ENCODE results near the gene XPO6.
A peak's percentile ranks its signal among the peaks of the same experiment; 100 is the strongest.

The XPO6 gene

GRCh38 chr16:28182801-28183200 is 29.0 kb downstream of the XPO6 start:
- DNase-seq, result no peak

- no peak for DNase-seq
Measured at GRCh38 chr16:28182183-28182582, 29.6 kb downstream of the XPO6 start.

- no peak for DNase-seq
Measured at GRCh38 chr16:28181515-28181914, 30.2 kb downstream of the XPO6 start.

- DNase-seq, result no peak
Measured at GRCh38 chr16:28180655-28181460, 30.9 kb downstream of the XPO6 start.

- no peak for DNase-seq
Measured at GRCh38 chr16:28179354-28179753, 32.4 kb downstream of the XPO6 start.

- DNase-seq, result no peak
Measured at GRCh38 chr16:28175715-28176114, 36.0 kb downstream of the XPO6 start.

GRCh38 chr16:28172336-28172735 is 39.4 kb downstream of the XPO6 start:
- no peak for DNase-seq

- no peak for DNase-seq
Measured at GRCh38 chr16:28171816-28172215, 39.9 kb downstream of the XPO6 start.

- DNase-seq, result no peak
Measured at GRCh38 chr16:28168991-28169554, 42.7 kb downstream of the XPO6 start.

- DNase-seq, result no peak
Measured at GRCh38 chr16:28167730-28168129, 44.0 kb downstream of the XPO6 start.

GRCh38 chr16:28167221-28167620 is 44.5 kb downstream of the XPO6 start:
- no peak for DNase-seq

GRCh38 chr16:28166394-28167208 is 45.2 kb downstream of the XPO6 start:
- DNase-seq, result no peak

GRCh38 chr16:28165598-28165997 is 46.2 kb downstream of the XPO6 start:
- DNase-seq, result no peak

GRCh38 chr16:28164140-28164539 is 47.6 kb downstream of the XPO6 start:
- no peak for DNase-seq

GRCh38 chr16:28163699-28164098 is 48.1 kb downstream of the XPO6 start:
- DNase-seq, result no peak

- DNase-seq, result no peak
Measured at GRCh38 chr16:28162326-28162877, 49.4 kb downstream of the XPO6 start.

GRCh38 chr16:28161626-28162025 is 50.1 kb downstream of the XPO6 start:
- no peak for DNase-seq

- DNase-seq, result no peak
Measured at GRCh38 chr16:28158136-28158535, 53.6 kb downstream of the XPO6 start.

GRCh38 chr16:28156056-28156680 is 55.6 kb downstream of the XPO6 start:
- no peak for DNase-seq

GRCh38 chr16:28155293-28155692 is 56.5 kb downstream of the XPO6 start:
- DNase-seq, result peak; percentile 19

- no peak for DNase-seq
Measured at GRCh38 chr16:28151180-28151579, 60.6 kb downstream of the XPO6 start.

- no peak for DNase-seq
Measured at GRCh38 chr16:28149011-28149888, 62.5 kb downstream of the XPO6 start.
